G401.6 (cell line): Measurements from ENCODE around the gene VAMP1.
"Not testable (repeated sequence)": the region's sequence is repeated elsewhere in the genome, so short reads cannot be mapped to it uniquely, and the experiment has no call there.

Experiments used
- FAIRE-seq: peaks from 2 replicates; lab custom pipeline; 2012; peaks lifted over from hg19 to GRCh38; lab: Jason Lieb, UNC

VAMP1 gene

DNA sequence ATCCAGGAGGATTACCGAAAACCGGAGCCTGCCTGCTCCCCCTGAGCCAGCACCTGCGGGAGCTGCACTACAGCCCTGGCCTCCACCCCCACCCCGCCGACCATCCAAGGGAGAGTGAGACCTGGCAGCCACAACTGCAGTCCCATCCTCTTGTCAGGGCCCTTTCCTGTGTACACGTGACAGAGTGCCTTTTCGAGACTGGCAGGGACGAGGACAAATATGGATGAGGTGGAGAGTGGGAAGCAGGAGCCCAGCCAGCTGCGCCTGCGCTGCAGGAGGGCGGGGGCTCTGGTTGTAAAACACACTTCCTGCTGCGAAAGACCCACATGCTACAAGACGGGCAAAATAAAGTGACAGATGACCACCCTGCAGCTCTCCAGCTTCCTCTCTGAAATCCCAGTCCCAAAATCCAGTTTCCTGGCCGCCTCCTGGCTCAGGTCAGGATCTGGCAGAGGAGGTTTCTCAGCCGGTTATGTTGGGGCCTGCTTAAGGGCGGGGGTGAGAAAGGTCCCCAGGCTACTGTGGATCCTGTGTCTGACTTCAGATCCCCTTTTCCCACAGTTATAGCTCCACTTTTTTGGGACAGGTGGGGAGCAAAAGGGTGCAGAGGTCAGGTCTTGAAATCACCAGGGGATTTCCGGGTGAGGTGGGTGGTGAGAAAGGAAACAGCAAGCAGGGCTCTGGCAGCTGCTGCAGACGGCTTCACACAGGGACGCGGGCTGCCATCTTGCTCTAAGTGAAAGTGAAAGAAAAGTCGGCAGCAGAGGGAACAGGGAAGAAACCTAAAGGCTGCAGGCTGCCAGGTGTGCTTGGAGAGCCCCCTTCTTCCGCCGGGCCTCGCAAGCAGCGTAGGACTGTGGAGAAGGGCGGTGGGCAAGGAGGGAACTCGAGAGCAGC, 18.9 kb downstream of the VAMP1 start, which contains the start of gene TAPBPL:
TAPBPL (plus strand) TSS at position 695 of the 897 bp plus-strand sequence. CDS start 207 bp downstream, outside the sequence.
- FAIRE-seq: no peak

DNA sequence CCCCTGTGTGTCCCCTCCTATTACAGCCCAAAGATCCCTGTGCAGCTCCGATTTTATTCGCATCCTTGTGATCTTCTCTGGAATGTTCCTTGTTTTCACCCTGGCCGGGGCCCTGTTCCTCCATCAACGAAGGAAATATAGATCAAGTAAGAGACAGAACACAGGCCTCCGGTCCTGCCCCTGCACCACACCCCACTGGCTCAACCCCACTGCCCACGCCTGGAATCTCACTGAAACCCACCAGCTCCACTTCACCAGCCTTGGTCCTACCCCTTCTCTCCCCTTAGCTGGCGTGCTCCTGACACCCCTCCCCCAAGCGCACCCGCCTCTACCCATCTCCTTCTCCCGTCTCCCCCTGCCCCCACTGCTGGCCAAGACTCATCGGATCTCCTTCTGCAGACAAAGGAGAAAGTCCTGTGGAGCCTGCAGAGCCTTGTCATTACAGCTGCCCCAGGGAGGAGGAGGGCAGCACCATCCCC, 19.6 kb downstream of the VAMP1 start:
- no peak for FAIRE-seq

DNA sequence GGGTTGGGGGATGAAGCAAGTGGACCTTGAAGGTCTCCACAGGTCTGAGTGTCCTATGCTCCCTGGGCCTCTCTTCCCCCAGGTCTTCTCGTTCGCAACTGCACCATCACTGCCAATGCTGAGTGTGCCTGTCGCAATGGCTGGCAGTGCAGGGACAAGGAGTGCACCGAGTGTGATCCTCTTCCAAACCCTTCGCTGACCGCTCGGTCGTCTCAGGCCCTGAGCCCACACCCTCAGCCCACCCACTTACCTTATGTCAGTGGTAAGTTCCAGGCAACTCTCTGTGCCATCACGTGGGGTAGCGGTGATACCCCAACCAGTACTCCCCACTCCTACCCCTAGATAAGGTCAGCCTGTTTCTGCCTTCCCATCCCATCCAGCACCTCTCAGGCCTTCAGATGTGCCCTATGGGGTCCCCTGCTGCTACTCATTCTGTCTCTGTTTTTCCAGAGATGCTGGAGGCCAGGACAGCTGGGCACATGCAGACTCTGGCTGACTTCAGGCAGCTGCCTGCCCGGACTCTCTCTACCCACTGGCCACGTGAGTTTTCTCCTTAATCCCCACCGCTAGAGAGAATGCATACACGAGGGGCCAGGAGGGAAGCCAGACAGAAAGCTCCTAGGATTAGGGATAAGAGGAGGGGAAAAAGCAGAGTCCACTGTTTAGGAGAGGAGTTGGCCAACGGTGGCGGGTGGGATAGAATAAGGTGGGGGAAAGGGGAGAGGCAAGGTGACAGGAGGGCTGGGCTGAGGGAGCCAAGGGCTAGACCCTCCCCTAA, 20.2 kb downstream of the VAMP1 start:
- FAIRE-seq: no peak

DNA sequence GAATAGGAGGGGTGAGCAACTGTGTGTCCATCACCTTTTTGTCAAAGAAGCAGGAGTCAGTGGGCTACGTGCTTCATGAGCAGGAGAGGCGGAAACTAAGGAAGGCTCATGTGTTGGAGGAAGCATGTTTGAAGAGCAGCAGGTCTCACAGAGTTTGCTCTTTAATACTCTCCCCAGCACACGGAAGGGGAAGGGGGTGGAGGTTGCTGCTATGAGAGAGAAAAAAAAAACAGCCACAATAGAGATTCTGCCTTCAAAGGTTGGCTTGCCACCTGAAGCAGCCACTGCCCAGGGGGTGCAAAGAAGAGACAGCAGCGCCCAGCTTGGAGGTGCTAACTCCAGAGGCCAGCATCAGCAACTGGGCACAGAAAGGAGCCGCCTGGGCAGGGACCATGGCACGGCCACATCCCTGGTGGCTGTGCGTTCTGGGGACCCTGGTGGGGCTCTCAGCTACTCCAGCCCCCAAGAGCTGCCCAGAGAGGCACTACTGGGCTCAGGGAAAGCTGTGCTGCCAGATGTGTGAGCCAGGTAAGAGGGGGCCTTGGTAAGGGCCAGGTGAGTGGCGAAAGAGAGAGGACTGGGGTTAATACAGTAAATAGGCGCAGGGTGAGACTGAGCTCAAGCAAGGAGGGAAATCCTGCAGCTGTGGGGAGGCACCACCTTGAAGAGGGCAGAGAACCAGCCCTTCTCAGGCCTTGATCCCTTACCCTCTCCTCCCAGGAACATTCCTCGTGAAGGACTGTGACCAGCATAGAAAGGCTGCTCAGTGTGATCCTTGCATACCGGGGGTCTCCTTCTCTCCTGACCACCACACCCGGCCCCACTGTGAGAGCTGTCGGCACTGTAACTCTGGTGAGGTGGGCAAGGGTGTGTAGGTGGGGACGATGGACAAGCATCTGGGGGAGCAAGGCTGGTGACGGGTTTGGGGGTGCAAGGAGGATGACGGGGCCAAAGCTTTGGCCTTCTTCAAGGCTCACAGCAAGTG, 25.5 kb downstream of the VAMP1 start, which contains the start of gene CD27:
CD27 (plus strand) TSS at position 252 of the 985 bp plus-strand sequence; CDS start at position 393, 141 bp downstream.
- no peak for FAIRE-seq

DNA sequence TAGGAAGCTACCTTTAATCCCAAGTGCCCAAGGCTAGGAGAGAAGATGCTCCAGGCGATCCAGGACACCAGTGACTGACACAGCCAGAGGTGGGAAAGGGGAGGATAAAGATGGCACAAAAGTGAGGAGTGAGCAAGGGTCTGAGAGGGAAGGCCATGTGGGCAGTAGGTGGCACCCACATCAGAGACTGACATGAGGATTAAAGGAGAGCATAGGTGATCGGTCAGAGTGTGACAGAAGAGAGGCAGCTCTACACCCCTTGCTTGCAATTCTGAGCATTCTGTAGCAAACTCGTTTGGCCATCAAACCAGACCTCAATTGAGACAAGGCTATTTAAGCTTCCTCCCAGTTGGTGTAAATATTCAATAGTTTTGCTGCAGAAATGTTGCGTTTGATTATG, 26.4 kb downstream of the VAMP1 start:
- no peak for FAIRE-seq

DNA sequence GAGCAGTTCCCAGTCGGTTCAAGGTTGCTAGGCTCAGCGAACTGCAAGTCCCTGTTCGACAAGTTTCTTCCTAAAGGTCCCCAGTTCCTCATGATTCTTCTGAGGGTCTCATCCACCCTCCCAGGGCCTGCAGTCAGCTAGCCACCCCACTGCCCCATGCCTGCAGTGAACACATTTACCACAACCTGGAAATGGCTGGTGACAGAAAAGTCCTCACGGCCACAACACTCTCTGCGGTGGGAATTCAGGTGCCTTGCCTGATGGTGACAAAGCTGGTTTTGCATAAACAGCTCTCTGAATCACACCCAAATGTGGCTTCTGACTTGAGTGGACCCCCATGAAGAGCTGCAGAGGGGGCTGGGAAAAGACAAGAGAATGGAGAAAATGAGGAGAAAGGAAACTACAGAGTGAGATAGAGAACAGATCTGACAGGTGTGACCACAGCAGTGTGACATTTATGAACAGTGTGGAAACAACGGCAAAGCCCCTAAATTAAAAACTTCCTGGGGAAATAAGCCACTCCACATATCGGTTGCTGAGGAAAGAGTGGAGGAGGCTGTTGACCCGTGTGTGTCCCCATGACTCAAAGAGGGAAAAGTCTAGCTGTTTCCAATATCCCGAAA, 27.0 kb downstream of the VAMP1 start:
- no peak for FAIRE-seq

DNA sequence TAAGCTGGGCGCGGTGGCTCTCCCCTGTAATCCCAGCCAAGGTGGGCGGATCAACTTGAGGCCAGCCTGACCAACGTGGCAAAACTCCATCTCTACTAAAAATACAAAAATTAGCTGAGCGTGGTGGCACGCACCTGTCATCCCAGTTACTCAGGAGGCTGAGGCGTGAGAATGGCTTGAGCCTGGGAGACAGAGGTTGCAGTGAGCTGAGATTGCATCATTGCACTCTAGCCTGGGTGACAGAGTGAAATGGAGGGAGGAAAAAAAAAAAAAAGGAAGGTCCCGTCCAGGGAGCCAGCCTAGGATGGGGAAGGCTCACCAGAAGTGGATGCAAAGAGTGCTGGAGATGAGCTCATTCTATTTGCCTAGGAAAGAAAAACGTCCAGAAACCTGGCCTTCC, 27.6 kb downstream of the VAMP1 start:
- FAIRE-seq: no peak

DNA sequence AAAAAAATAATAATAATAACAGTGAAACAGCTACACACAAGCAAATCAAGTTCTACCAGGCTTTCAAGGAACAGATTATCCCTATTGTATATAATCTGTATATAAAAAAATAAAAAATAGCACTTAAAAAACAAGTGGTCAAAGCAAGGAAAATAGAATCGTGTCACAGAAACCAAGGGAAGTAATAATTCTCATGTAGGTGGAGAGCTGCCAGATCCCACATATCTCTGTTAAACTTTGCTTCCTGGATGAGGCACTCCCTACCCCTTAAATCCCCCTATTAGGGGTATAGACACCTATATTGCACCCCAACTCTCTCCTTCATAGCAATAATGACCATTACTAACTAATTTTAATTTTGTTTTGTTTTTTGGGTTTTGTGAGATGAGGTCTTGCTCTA, 30.1 kb downstream of the VAMP1 start:
- no peak for FAIRE-seq

DNA sequence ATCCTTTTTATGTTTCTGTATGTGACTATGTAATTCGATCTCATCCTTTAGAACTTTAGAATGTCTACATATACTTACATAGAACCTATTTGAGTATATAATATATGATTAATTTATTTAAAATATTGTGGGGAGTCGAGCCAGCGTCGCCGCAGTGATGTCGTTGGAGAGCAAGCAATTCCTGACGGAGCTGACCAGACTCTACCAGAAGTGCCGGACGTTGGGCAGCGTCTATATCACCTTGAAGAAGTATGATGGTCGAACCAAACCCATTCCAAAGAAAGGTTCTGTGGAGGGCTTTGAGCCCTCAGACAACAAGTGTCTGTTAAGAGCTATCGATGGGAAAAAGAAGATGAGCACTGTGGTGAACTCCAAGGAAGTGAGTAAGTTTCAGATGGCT, 32.1 kb downstream of the VAMP1 start:
- FAIRE-seq: no peak

DNA sequence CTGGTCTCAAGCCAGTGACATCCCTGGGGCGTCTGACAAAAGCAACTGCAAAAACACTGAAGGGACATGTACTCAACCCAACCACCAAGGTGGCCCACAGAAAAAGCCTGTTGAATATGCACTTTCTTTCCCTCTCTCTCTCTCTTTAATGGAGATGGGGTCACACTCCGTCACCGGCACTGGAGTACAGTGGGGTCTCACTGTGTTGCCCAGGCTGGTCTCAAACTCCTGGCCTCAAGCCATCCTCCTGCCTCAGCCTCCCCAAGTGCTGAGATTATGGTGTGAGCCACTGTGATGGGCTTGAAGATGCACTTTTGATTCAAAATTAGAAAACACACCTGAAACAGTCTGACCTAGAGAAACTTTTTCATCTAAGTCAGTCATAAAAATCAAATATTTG, 32.9 kb downstream of the VAMP1 start:
- no peak for FAIRE-seq

DNA sequence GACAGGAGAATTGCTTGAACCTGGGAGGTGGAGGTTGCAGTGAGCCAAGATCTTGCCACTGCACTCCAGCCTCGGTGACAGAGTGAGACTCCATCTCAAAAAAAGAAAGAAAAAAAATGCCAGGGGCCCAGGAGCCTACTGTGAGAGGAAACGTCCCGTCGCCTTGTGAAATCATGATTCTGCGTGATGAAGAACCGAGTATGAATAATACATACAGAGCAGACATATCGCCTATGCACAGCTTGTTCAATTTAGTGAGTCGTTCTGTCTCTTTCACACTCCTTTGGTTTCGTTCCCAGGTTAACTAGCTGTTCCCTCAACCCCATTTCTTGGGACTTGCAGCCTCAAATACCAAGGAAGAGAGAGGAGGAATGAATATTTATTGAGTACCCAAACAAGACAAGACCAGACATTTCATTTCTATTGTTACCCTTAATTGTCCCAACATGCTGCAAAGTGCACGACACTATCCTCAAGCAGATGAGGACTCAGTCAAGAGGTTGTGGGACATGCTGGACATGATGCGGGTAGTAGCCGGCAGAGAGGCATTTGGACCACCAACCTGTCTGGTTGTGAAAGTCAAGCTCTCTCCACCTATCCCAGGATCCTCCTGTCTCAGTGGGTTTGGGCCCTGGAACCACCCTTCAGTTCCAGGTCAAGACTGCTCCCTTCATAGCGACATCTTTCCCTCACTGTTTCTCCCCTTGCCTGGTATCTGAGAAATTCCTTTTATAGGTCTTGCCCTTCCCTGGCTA, 34.3 kb downstream of the VAMP1 start:
- no peak for FAIRE-seq

DNA sequence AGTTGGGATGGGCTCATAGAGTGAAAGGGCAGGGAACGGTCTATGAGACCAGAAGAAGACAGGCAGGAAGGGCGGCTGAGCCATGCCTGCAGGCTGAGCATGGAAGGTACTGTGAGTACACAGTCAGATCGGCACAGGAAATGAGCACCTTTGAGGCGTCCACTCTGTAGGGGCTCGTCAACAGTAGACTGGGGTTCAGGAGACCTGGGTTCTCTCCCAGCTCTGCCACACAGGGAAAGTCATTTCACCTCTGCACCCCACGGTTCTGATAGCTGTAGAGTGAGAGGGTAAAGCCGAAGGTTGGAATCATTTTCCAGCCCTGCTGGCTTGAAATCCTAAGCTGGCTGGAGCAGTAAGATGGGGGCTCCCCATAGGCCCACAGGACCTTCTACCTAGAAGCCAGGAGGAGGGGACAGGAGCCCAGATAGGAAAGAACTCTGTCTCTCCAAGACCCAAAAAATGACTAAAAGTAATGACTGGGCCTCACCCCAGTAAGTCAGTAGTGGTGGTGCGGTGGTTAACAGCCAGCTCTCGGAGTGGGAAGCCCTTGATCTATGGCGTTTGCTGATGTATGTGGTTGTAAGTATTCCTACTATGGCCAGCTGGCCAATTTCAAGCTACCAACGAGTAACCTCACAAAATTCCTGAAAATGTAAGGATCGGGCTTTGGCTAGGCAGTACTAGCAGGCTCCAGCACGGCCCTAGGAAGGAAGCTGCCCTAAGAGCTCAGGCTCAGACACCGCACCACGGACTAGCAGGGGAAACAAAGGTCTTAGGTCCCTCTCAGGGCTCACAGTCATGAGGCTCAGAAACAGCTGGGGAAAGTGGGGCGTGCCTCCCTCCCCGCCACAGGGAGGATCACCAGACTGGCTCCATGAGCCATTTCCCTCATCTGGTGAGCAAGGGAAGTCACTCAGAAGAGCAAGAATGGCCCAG, 36.0 kb downstream of the VAMP1 start:
- no peak for FAIRE-seq

DNA sequence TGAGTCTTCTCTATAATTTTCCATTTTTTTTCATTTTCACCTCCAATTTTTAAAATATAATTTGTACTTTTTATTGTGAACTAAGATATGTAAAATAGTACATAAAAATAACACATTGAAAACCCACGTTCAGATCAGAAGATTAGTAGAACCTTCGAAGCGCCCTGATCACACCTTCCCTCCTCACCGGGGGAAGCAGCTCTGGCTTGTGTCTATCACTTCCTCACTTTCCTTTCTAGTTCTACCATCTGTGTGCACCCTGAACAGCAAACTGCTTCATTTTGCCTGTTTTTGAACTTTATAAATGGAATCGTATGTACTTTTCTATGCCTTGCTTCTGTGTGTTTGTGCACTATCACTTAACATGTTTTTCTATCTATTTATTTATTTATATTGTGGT, 37.5 kb downstream of the VAMP1 start:
- no peak for FAIRE-seq

DNA sequence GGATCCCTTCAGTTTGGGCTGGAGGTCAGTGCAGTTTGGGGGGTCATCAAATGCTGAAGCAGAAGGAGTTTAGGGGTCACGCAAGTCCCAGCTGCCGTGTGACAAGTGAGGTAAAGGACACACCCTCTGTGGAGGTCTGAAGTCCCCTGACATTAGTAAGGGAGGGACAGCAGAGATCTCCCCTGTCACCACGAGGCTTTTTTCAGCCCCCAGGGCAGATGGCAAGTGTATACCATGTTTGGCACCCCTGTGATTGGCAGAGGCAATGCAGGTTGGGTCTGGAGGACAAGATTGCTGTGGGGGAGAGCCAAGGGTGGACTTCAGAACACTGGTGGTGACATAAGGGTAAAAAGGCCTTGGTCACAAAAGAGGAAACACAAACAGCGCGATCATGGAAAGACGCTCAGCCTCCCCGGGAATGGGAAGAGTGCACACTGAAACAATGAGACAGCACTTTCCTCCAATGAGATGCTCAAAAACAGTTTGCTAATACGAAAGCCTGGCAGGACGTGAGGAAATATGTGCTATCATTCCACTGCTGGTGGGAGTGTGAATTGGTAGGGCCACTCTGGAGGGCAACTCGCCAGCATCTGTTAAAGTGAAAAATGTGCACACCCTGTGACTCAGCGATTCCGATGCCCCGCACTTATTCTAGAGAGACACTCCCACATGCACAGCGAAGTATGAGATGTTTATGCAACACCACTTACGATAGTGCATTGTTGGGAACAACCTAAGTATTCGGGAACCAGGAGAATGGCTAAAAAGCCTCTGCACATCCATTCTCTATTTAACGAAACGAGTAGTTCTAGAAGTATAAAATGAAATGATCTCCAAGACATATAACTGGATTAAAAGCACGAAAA, 40.1 kb downstream of the VAMP1 start:
- FAIRE-seq: no peak

DNA sequence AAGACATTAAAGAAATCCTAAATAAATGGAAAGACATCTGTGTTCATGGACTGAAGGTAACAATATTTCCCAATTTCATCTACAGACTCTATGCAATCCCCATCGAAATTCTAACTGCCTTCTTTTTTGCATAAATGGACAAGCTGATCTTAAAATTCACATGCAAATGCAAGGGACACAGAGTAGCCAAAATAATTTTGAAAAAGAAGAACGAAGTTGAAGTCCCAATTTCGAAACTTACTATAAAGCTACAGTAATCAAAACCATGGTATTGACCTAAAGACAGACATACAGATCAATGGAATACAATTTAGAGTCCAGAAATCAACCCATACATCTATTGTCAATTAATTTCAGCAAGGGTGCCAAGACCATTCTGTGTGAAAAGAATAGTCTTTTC, 42.2 kb downstream of the VAMP1 start:
- no peak for FAIRE-seq

DNA sequence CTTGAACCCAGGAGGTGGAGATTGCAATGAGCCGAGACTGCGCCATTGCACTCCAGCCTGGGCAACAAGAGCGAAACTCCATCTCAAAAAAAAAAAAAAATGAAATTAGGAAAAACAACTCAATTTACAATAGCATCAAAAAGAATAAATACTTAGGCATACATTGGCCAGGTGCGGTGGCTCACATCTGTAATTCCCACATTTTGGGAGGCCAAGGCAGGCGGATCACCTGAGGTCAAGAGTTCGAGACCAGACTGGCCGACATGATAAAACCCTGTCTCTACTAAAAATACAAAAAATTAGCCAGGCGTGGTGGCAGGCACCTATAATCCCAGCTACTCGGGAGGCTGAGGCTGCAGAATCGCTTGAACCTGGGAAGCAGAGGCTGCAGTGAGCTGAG, 42.7 kb downstream of the VAMP1 start:
- FAIRE-seq: not testable (repeated sequence)

DNA sequence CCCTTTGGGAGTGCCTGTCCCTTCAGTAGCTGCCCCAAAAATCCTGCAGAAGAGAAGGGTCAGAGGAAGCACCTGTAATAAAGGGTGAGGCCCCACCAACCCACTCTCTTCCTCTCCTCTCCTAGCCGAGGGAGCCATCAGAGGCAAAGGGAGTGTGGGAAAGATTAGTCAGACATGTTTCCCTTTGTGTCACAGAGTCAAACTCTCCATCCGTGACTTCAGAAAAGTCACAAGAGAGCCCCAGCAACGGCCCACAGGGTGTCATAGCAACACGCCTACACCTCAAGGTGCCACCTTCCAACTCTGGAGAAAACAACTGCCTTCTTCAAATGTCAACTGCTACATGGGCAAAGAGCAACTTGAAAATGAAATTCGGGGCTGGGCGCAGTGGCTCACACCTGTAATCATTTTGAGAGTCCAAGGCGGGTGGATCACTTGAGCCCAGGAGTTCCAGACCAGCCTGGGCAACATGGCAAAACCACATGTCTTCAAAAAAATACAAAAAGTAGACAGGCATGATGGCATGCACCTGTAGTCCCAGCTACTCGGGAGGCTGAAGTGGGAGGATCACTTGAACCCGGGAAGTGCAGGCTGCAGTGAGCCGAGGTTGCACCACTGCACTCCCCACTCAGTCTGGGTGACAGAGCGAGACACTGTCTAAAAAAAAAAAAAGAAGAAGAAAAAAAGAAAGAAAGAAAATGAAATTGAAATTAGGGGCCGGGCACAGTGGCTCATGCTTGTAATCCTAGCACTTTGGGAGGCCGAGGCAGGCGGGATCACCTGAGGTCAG, 43.4 kb downstream of the VAMP1 start:
- no peak for FAIRE-seq
